ENCODE measurements around the gene DENND4A.

DENND4A gene

DNA sequence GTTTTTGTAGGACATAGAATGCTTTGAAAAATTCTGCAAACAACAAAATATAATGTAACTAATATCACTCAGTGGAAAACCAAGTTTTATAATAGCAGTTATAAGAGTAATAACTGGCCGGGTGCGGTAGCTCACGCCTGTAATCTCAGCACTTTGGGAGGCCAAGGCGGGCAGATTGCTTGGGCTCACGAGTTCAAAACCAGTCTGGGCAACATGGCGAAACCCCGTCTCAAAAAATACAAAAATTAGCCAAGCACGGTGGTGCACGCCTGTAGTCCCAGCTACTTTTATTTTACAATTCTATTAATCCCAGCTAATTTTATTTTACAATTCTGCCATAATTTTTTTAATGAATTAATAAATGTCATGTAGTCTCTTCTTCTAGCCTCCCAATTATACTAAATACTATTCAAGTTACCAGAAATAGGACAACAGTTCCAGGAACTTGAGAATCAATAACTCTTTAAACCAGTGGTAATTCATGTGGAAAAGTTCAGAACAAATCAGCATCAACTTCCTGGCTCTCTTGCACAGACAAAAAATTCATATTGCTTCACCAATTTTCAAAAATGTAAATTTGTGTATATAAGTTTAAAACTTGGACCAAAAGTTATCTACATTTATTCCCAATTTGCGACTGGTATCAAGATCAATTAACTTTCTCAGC lies 2.2 kb downstream of the DENND4A start:
- Histone ChIP-seq H3K9me3 (no peaks in the 10 kb centered on the region), H3K27ac (peak overlapping the region in 1 of 2 donors; percentile 97), H3K4me3 (no peak overlapping the region), H3K27me3 (no peaks in the 10 kb centered on the region), H3K36me3 (no peaks in the 10 kb centered on the region), H3K4me1 (peaks cover 0 to 33% (median 13%) of the 10 kb centered on the region in 4 donors)
- intact Hi-C loops (cut with DNase I; ENCODE audit: low total_unique reads): loop anchor here (5.0 kb wide), 1 partner anchor 67 kb away; no protein-coding TSS in a partner anchor
- TF ChIP-seq, protein P1, sequence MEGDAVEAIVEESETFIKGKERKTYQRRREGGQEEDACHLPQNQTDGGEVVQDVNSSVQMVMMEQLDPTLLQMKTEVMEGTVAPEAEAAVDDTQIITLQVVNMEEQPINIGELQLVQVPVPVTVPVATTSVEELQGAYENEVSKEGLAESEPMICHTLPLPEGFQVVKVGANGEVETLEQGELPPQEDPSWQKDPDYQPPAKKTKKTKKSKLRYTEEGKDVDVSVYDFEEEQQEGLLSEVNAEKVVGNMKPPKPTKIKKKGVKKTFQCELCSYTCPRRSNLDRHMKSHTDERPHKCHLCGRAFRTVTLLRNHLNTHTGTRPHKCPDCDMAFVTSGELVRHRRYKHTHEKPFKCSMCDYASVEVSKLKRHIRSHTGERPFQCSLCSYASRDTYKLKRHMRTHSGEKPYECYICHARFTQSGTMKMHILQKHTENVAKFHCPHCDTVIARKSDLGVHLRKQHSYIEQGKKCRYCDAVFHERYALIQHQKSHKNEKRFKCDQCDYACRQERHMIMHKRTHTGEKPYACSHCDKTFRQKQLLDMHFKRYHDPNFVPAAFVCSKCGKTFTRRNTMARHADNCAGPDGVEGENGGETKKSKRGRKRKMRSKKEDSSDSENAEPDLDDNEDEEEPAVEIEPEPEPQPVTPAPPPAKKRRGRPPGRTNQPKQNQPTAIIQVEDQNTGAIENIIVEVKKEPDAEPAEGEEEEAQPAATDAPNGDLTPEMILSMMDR (IDR thresholded peaks at IDR 0.05): no peak
- DNase-seq: no peak

DNA sequence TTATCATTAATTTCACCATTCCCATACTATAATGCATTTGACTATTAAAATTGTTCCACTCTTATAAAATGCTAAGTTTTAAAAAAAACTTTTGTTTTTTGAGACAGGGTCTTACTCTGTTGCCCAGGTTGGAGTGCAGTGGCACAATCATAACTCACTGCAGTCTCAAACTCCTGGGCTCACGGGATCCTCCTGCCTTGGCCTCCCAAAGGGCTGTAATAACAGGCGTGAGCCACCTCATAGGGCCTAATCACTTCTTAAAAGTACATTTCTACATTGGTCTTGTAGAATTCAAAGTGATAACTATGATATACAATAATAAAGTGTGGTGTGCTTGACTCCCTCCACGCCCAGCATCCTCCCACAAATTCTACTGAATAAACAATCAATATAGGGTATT lies 3.0 kb downstream of the DENND4A start:
- no peaks in the 10 kb centered on the region for H3K36me3 ChIP-seq
- no peaks in the 10 kb centered on the region for H3K9me3 ChIP-seq
- DNase-seq: no peak
- no peak overlapping the region for H3K27ac ChIP-seq
- intact Hi-C loops (cut with DNase I; ENCODE audit: low total_unique reads): no loop called here
- TF ChIP-seq, protein P1 (IDR thresholded peaks at IDR 0.05): no peak
- peaks cover 0 to 33% (median 13%) of the 10 kb centered on the region in 4 donors for H3K4me1 ChIP-seq
- H3K4me3 ChIP-seq: no peak overlapping the region
- H3K27me3 ChIP-seq: no peaks in the 10 kb centered on the region

DNA sequence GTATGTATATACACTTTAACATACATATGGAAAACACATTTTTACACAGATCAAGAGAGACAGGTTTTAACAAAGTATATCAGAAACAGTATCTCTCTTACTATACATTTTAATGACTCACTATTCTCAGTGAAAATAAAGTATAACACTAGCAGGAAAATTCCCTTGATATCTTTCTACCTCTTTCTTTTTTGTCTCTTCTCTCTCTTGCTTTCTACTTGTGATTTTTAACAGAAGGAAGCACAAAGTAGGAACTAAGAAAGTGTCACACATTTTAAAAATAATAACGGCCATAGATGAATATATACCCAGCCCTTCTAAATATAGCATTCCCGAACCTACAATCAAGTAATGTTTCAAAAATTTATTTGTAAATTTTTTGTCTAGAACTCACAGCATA lies 4.8 kb downstream of the DENND4A start:
- H3K27ac ChIP-seq: no peak overlapping the region
- H3K9me3 ChIP-seq: no peaks in the 10 kb centered on the region
- intact Hi-C loops (cut with DNase I; ENCODE audit: low total_unique reads): no loop called here
- no peaks in the 10 kb centered on the region for H3K27me3 ChIP-seq
- TF ChIP-seq, protein P1 (IDR thresholded peaks at IDR 0.05): no peak
- H3K36me3 ChIP-seq: no peaks in the 10 kb centered on the region
- H3K4me3 ChIP-seq: no peak overlapping the region
- H3K4me1 ChIP-seq: peaks cover 0 to 27% (median 13%) of the 10 kb centered on the region in 4 donors
- no peak for DNase-seq

DNA sequence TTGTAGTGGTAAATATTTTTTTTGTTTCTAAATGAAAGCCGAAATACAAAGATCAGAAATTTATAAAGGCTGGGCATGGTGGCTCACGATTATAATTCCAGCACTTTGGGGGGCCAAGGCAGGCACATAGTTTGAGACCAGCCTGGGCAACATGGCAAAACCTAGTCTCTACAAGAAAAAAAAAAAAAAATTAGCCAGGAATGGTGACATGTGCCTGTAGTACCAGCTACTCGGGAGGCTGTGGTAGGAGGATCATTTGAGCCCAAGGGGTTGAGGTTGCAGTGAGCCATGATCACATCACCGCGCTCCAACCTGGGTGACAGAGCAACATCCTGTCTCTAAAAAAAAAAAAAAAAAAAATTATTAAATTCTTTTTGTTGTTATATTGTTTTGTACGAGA lies 6.9 kb downstream of the DENND4A start:
- intact Hi-C loops (cut with DNase I; ENCODE audit: low total_unique reads): no loop called here
- H3K27ac ChIP-seq: no peak overlapping the region
- no peak overlapping the region for H3K4me3 ChIP-seq
- TF ChIP-seq, protein P1 (IDR thresholded peaks at IDR 0.05): no peak
- DNase-seq: no peak
- H3K36me3 ChIP-seq: no peaks in the 10 kb centered on the region
- H3K27me3 ChIP-seq: no peaks in the 10 kb centered on the region
- peaks cover 0 to 19% (median 10%) of the 10 kb centered on the region in 4 donors for H3K4me1 ChIP-seq
- no peaks in the 10 kb centered on the region for H3K9me3 ChIP-seq

DNA sequence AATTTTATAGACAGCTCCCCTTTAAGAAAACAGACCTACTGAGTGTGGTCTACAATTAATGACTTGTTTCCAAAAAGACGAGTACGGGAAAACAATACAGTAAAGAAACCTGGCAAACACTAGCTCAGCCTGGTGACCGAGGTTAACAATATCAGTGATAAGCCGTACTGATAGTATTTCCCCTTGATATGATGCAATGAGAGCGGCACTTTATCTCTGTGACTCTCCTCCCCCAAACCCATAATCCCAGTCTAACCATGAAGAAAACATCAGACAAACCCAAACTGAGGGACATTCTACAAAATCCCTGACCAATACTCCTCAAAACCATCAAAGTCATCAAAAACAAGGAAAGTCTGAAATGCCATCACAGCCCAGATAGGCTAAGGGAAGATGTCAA lies 8.2 kb downstream of the DENND4A start:
- Histone ChIP-seq H3K36me3 (no peaks in the 10 kb centered on the region), H3K4me1 (peaks cover 0 to 7% (median 3%) of the 10 kb centered on the region in 4 donors), H3K4me3 (no peak overlapping the region), H3K27me3 (no peaks in the 10 kb centered on the region), H3K27ac (no peak overlapping the region), H3K9me3 (no peaks in the 10 kb centered on the region)
- intact Hi-C loops (cut with DNase I; ENCODE audit: low total_unique reads): no loop called here
- DNase-seq: no peak
- TF ChIP-seq, protein P1 (IDR thresholded peaks at IDR 0.05): no peak
